Measurements from ENCODE around the gene CEP72. TPM values are rescaled to one million over a fixed set of nuclear protein-coding genes. Genes with fewer than 3 reads are reported as not detected.
"Not testable (repeated sequence)": the region's sequence is repeated elsewhere in the genome, so short reads cannot be mapped to it uniquely, and the experiment has no call there.

CEP72 gene
- total RNA-seq, 1 experiment from 2014 or later, result 17.3 TPM

DNA sequence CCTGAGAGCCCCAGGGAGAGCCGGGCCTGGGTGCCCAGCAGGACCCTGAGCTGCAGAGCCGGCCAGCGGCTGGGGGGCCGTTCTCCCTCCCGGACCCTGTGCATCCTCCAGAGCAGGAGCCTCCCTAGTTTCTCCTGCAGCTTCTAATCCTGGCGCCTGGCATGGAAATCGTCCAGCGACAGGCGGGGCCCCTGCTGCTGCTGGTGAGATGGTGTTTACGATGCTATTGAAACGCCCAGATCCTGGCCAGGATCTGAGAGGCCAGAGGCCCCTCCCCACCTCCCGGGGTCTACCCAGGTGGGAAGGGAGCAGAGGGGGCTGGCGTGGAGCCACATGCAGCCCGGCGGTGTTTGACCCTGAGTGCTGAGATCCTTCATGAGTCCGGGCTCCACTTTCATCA, 38.2 kb upstream of the CEP72 start:
- ChIA-PET POLR2A (ENCODE audit: unreplicated experiment) (no interaction called here), CTCF (no interaction called here)
- no peaks in the 10 kb centered on the region for H3K79me2 ChIP-seq (ENCODE audit: low read length)
- no peaks in the 10 kb centered on the region for H3K36me3 ChIP-seq (ENCODE audit: low read depth, low read length)
- H3K27me3 ChIP-seq (ENCODE audit: low read length), result peaks cover 22% of the 10 kb centered on the region
- H3K9me3 ChIP-seq (ENCODE audit: low read length), result no peaks in the 10 kb centered on the region
- DNase-seq (no peak), ATAC-seq (no peak)
- no TSS peak for BruUV-seq (replicated peaks)
- H3K4me2 ChIP-seq (ENCODE audit: low read length), result no peak overlapping the region
- no peaks in the 10 kb centered on the region for H3K9me2 ChIP-seq (replicated peaks; ENCODE audit: low read length)
- no peak for TF ChIP-seq CTCF (conservative IDR thresholded peaks at IDR 0.05; ENCODE audit: low read depth, low read length)
- no peak for TF ChIP-seq EZH2phosphoT487 (IDR thresholded peaks at IDR 0.05; ENCODE audit: borderline replicate concordance, low read length)
- no peak for TF ChIP-seq EZH2 (IDR thresholded peaks at IDR 0.05; ENCODE audit: low read length, unreplicated experiment)
- H3K4me3 ChIP-seq (ENCODE audit: low read length), result no peak overlapping the region
- intact Hi-C loops (cut with micrococcal nuclease), result no loop called here
- no peaks in the 10 kb centered on the region for H3F3A ChIP-seq (ENCODE audit: low read length, unreplicated experiment)
- no peaks in the 10 kb centered on the region for H4K20me1 ChIP-seq (ENCODE audit: low read length)
- H2AFZ ChIP-seq (ENCODE audit: low read length), result no peak overlapping the region
- no peak overlapping the region for H3K27ac ChIP-seq (ENCODE audit: low read length)
- H3K9ac ChIP-seq (ENCODE audit: low read length), result no peak overlapping the region
- peaks cover 13% of the 10 kb centered on the region for H3K4me1 ChIP-seq (ENCODE audit: insufficient read depth, low read length)

- no peaks in the 10 kb centered on the region for H3K9me2 ChIP-seq (replicated peaks; ENCODE audit: low read length)
- no peak overlapping the region for H3K9ac ChIP-seq (ENCODE audit: low read length)
- no peak for DNase-seq
- H3K9me3 ChIP-seq (ENCODE audit: low read length), result no peaks in the 10 kb centered on the region
- peaks cover 13% of the 10 kb centered on the region for H3K4me1 ChIP-seq (ENCODE audit: insufficient read depth, low read length)
- no peak overlapping the region for H3K4me3 ChIP-seq (ENCODE audit: low read length)
- ChIA-PET CTCF (no interaction called here), POLR2A (ENCODE audit: unreplicated experiment) (no interaction called here)
- no peak for ATAC-seq
- no peaks in the 10 kb centered on the region for H3K79me2 ChIP-seq (ENCODE audit: low read length)
- no peaks in the 10 kb centered on the region for H4K20me1 ChIP-seq (ENCODE audit: low read length)
- H3K27me3 ChIP-seq (ENCODE audit: low read length), result peaks cover 31% of the 10 kb centered on the region
- no TSS peak for BruUV-seq (replicated peaks)
- no peak for TF ChIP-seq EZH2 (IDR thresholded peaks at IDR 0.05; ENCODE audit: low read length, unreplicated experiment)
- TF ChIP-seq EZH2phosphoT487 (IDR thresholded peaks at IDR 0.05; ENCODE audit: borderline replicate concordance, low read length), result no peak
- TF ChIP-seq CTCF (conservative IDR thresholded peaks at IDR 0.05; ENCODE audit: low read depth, low read length), result no peak
- no peak overlapping the region for H2AFZ ChIP-seq (ENCODE audit: low read length)
- H3K27ac ChIP-seq (ENCODE audit: low read length), result no peak overlapping the region
- H3K36me3 ChIP-seq (ENCODE audit: low read depth, low read length), result no peaks in the 10 kb centered on the region
- intact Hi-C loops (cut with micrococcal nuclease), result no loop called here
- no peak overlapping the region for H3K4me2 ChIP-seq (ENCODE audit: low read length)
- H3F3A ChIP-seq (ENCODE audit: low read length, unreplicated experiment), result no peaks in the 10 kb centered on the region
These were observed 37.2 kb upstream of the CEP72 start for GRCh38 chr5:574906-575305.

DNA sequence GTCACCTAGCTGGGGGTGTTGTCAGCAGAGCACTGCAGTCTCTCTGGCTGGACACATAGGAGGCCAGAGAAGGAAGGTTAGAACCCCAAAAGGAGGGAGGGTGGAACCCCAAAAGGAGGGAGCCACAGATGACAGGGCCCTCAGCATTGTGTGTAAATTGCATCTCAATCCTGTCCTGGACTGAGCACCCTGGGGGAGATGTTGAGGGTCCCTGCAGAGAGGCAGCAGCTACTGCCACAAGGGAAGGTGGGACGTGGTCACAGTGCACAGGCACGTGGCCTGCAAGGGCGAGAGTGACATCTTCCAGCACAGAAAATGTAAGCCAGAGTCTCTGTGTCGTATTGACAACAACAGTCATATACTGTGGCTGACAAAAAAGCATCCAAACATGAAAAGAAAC, 36.5 kb upstream of the CEP72 start:
- intact Hi-C loops (cut with micrococcal nuclease), result no loop called here
- Histone ChIP-seq H3K4me1 (ENCODE audit: insufficient read depth, low read length) (peaks cover 13% of the 10 kb centered on the region), H3K27me3 (ENCODE audit: low read length) (peaks cover 38% of the 10 kb centered on the region), H3K36me3 (ENCODE audit: low read depth, low read length) (no peaks in the 10 kb centered on the region), H3K9ac (ENCODE audit: low read length) (no peak overlapping the region), H3K9me3 (ENCODE audit: low read length) (no peaks in the 10 kb centered on the region), H3K4me2 (ENCODE audit: low read length) (no peak overlapping the region), H3K4me3 (ENCODE audit: low read length) (no peak overlapping the region), H3F3A (ENCODE audit: low read length, unreplicated experiment) (no peaks in the 10 kb centered on the region), H4K20me1 (ENCODE audit: low read length) (no peaks in the 10 kb centered on the region), H3K27ac (ENCODE audit: low read length) (no peak overlapping the region), H2AFZ (ENCODE audit: low read length) (no peak overlapping the region), H3K79me2 (ENCODE audit: low read length) (no peaks in the 10 kb centered on the region), H3K9me2 (replicated peaks; ENCODE audit: low read length) (no peaks in the 10 kb centered on the region)
- no peak for TF ChIP-seq CTCF (conservative IDR thresholded peaks at IDR 0.05; ENCODE audit: low read depth, low read length)
- TF ChIP-seq EZH2 (IDR thresholded peaks at IDR 0.05; ENCODE audit: low read length, unreplicated experiment), result no peak
- TF ChIP-seq EZH2phosphoT487 (IDR thresholded peaks at IDR 0.05; ENCODE audit: borderline replicate concordance, low read length), result no peak
- no peak for DNase-seq
- ATAC-seq, result no peak
- CTCF ChIA-PET, result no interaction called here
- no TSS peak for BruUV-seq (replicated peaks)
- POLR2A ChIA-PET (ENCODE audit: unreplicated experiment), result no interaction called here

- ATAC-seq; H3F3A ChIP-seq (ENCODE audit: low read length, unreplicated experiment); H3K9me2 ChIP-seq (replicated peaks; ENCODE audit: low read length); CTCF ChIA-PET; H3K9ac ChIP-seq (ENCODE audit: low read length); H3K4me3 ChIP-seq (ENCODE audit: low read length); H3K79me2 ChIP-seq (ENCODE audit: low read length); H4K20me1 ChIP-seq (ENCODE audit: low read length); intact Hi-C loops (cut with micrococcal nuclease); DNase-seq; H3K4me2 ChIP-seq (ENCODE audit: low read length); POLR2A ChIA-PET (ENCODE audit: unreplicated experiment); H2AFZ ChIP-seq (ENCODE audit: low read length); H3K9me3 ChIP-seq (ENCODE audit: low read length); BruUV-seq (replicated peaks); H3K36me3 ChIP-seq (ENCODE audit: low read depth, low read length); H3K27ac ChIP-seq (ENCODE audit: low read length): not testable (repeated sequence)
- peaks cover 13% of the 10 kb centered on the region for H3K4me1 ChIP-seq (ENCODE audit: insufficient read depth, low read length)
- peaks cover 47% of the 10 kb centered on the region for H3K27me3 ChIP-seq (ENCODE audit: low read length)
These were observed 34.9 kb upstream of the CEP72 start for GRCh38 chr5:577214-577613.
